GM10266 (cell line): Measurements from ENCODE around the gene FGF22.

Source experiments
- DNase-seq: peaks from one replicate; pipeline ENCODE4 v3.0.0; 2012; ENCODE audit errors: extremely low spot score
- CTCF ChIP-seq: IDR thresholded peaks from 2 replicates; pipeline ENCODE4 v1.5.1; 2012; ENCODE audit warnings: mild to moderate bottlenecking, low read depth; ENCODE audit not compliant: control insufficient read depth, insufficient read depth; ENCODE audit errors: missing control alignments

The FGF22 gene

GRCh38 chr19:633786-634639, 5.7 kb upstream of the FGF22 start:
- no peak for TF ChIP-seq CTCF
- DNase-seq, result no peak

GRCh38 chr19:634975-635652, 4.6 kb upstream of the FGF22 start:
- TF ChIP-seq CTCF, result no peak
- DNase-seq, result no peak

GRCh38 chr19:638906-639252, 800 bp upstream of the FGF22 start:
- no peak for DNase-seq
- no peak for TF ChIP-seq CTCF

GRCh38 chr19:640161-640558, 481 bp downstream of the FGF22 start:
- TF ChIP-seq CTCF, result no peak

GRCh38 chr19:640606-641189, 1.0 kb downstream of the FGF22 start:
- TF ChIP-seq CTCF, result no peak
- no peak for DNase-seq

More at GRCh38 chr19:640161-640558, 481 bp downstream of the FGF22 start:
- DNase-seq, result no peak

GRCh38 chr19:641702-642101, 2.0 kb downstream of the FGF22 start:
- DNase-seq, result no peak
- TF ChIP-seq CTCF, result no peak
